GM23338 (cell line): ENCODE results near the gene FCHO2.

ENCODE experiments used
- CREB1 ChIP-seq: fragments of 250-450 bp; sonication (Bioruptor Pico); IDR thresholded peaks from 2 replicates; pipeline ENCODE4 v1.5.0; 2020; ENCODE audit warnings: low read depth, mild to moderate bottlenecking, moderate library complexity
- EZH2 ChIP-seq: fragments of 200-600 bp; sonication (generic); IDR thresholded peaks from one replicate; pipeline ENCODE4 v1.8.0; 2017; ENCODE audit warnings: antibody characterized with exemption, mild to moderate bottlenecking, low read depth; ENCODE audit not compliant: unreplicated experiment
- EZH2phosphoT487 ChIP-seq: fragments of 200-600 bp; sonication (generic); IDR thresholded peaks from one replicate; pipeline ENCODE4 v1.8.1; 2018; ENCODE audit warnings: antibody characterized with exemption; ENCODE audit not compliant: unreplicated experiment
- JUNB ChIP-seq: IDR thresholded peaks from one replicate; pipeline ENCODE4 v1.6.1; 2016; ENCODE audit warnings: antibody characterized with exemption; ENCODE audit not compliant: unreplicated experiment
- NANOG ChIP-seq: IDR thresholded peaks from 2 replicates; pipeline ENCODE4 v1.6.1; 2016; ENCODE audit warnings: antibody characterized with exemption, borderline replicate concordance
- POLR2AphosphoS5 ChIP-seq: IDR thresholded peaks from 2 replicates; pipeline ENCODE4 v1.6.1; 2016; ENCODE audit warnings: antibody characterized with exemption, low read depth
- STAT1 ChIP-seq: IDR thresholded peaks from one replicate; pipeline ENCODE4 v1.6.1; 2016; ENCODE audit warnings: antibody characterized with exemption; ENCODE audit not compliant: unreplicated experiment
- ZNF114 ChIP-seq: fragments of 250-450 bp; sonication (Bioruptor Pico); IDR thresholded peaks from 2 replicates; pipeline ENCODE4 v1.5.0; 2020; ENCODE audit warnings: mild to moderate bottlenecking, moderate library complexity
- ZNF331 ChIP-seq: fragments of 250-450 bp; sonication (Bioruptor Pico); IDR thresholded peaks from 2 replicates; pipeline ENCODE4 v1.5.0; 2020; ENCODE audit warnings: low read depth, mild to moderate bottlenecking, moderate library complexity
- TF ChIP-seq, protein P1 (sequence below), 2 experiments: fragments of 200-600 bp in 1 of 2; sonication (generic) in 1 of 2; conservative IDR thresholded peaks; 2 replicates each; pipeline versions ENCODE4 v1.5.1 to v1.6.1; 2016 to 2017; ENCODE audit warnings: antibody characterized with exemption in 2 of 2, low read depth in 2 of 2, mild to moderate bottlenecking in 2 of 2, moderate library complexity in 1 of 2
- TF ChIP-seq, protein P2 (sequence below): IDR thresholded peaks from one replicate; pipeline ENCODE4 v1.6.1; 2018; ENCODE audit warnings: antibody characterized with exemption; ENCODE audit not compliant: unreplicated experiment
- TF ChIP-seq, protein P3 (sequence below): IDR thresholded peaks from 2 replicates; pipeline ENCODE4 v1.6.1; 2016; ENCODE audit warnings: antibody characterized with exemption
- TF ChIP-seq, protein P4 (sequence below): fragments of 250-450 bp; sonication (Bioruptor Pico); IDR thresholded peaks from 2 replicates; pipeline ENCODE4 v1.5.0; 2020; ENCODE audit warnings: mild to moderate bottlenecking, moderate library complexity

DNA sequence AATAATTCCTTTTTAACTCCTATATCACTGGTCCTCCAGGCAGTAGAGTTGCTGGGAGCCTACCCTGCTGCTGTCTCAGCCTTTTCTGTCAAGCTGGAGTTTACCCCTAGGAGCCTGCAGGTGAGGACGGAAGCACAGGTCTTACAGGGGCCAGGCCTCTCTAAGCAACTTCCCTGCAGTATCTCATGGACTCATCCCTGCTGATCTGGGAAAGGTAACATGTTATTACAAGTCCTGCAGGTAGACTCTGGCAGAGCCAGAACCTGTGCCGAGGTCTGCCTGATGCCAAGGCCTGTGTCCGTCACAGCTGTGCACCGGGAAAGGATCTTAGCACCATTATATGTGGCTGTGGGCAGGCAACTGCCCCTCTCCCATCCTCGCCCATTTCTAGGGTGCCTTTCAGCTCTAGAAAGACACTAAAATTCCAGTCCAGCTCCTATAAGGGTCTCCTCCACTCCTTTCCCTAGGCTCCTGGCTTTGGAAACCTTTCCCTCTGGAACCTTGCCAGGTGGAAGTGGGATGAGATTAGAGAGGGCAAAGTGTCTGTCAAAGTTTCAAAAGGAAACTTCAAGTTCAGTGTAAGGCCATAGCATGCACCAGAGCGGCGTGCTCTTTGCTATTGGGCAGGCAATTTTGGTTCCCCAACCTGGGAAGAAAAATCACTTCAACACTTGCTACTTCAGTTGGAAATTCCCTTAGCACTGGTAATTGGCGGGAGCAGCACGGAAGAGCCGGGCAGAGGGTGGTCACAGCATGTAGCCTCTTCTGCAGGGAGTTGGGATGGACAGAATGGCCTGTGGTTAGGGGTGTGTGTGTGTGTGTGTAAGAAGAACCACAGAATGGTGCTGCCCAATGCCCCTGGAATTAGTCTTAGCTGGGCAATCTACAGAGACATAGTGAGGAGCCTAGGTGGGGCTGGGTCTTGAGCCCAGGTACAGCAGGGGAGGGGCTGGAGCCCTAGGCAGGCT, 182.0 kb downstream of the FCHO2 start:
- TF ChIP-seq, protein P1, sequence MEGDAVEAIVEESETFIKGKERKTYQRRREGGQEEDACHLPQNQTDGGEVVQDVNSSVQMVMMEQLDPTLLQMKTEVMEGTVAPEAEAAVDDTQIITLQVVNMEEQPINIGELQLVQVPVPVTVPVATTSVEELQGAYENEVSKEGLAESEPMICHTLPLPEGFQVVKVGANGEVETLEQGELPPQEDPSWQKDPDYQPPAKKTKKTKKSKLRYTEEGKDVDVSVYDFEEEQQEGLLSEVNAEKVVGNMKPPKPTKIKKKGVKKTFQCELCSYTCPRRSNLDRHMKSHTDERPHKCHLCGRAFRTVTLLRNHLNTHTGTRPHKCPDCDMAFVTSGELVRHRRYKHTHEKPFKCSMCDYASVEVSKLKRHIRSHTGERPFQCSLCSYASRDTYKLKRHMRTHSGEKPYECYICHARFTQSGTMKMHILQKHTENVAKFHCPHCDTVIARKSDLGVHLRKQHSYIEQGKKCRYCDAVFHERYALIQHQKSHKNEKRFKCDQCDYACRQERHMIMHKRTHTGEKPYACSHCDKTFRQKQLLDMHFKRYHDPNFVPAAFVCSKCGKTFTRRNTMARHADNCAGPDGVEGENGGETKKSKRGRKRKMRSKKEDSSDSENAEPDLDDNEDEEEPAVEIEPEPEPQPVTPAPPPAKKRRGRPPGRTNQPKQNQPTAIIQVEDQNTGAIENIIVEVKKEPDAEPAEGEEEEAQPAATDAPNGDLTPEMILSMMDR (conservative IDR thresholded peaks at IDR 0.05; ENCODE audit: low read depth in 2 of 2) = no peak
- TF ChIP-seq EZH2 (no peak), NANOG (no peak), POLR2AphosphoS5 (no peak), EZH2phosphoT487 (no peak), CREB1 (CRISPR knock-in tag) (no peak), STAT1 (no peak), ZNF114 (CRISPR knock-in tag) (no peak), ZNF331 (CRISPR knock-in tag) (no peak), JUNB (no peak)
- TF ChIP-seq, protein P2, sequence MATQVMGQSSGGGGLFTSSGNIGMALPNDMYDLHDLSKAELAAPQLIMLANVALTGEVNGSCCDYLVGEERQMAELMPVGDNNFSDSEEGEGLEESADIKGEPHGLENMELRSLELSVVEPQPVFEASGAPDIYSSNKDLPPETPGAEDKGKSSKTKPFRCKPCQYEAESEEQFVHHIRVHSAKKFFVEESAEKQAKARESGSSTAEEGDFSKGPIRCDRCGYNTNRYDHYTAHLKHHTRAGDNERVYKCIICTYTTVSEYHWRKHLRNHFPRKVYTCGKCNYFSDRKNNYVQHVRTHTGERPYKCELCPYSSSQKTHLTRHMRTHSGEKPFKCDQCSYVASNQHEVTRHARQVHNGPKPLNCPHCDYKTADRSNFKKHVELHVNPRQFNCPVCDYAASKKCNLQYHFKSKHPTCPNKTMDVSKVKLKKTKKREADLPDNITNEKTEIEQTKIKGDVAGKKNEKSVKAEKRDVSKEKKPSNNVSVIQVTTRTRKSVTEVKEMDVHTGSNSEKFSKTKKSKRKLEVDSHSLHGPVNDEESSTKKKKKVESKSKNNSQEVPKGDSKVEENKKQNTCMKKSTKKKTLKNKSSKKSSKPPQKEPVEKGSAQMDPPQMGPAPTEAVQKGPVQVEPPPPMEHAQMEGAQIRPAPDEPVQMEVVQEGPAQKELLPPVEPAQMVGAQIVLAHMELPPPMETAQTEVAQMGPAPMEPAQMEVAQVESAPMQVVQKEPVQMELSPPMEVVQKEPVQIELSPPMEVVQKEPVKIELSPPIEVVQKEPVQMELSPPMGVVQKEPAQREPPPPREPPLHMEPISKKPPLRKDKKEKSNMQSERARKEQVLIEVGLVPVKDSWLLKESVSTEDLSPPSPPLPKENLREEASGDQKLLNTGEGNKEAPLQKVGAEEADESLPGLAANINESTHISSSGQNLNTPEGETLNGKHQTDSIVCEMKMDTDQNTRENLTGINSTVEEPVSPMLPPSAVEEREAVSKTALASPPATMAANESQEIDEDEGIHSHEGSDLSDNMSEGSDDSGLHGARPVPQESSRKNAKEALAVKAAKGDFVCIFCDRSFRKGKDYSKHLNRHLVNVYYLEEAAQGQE = no peak
- TF ChIP-seq, protein P3, sequence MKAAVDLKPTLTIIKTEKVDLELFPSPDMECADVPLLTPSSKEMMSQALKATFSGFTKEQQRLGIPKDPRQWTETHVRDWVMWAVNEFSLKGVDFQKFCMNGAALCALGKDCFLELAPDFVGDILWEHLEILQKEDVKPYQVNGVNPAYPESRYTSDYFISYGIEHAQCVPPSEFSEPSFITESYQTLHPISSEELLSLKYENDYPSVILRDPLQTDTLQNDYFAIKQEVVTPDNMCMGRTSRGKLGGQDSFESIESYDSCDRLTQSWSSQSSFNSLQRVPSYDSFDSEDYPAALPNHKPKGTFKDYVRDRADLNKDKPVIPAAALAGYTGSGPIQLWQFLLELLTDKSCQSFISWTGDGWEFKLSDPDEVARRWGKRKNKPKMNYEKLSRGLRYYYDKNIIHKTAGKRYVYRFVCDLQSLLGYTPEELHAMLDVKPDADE = no peak
- TF ChIP-seq, protein P4, sequence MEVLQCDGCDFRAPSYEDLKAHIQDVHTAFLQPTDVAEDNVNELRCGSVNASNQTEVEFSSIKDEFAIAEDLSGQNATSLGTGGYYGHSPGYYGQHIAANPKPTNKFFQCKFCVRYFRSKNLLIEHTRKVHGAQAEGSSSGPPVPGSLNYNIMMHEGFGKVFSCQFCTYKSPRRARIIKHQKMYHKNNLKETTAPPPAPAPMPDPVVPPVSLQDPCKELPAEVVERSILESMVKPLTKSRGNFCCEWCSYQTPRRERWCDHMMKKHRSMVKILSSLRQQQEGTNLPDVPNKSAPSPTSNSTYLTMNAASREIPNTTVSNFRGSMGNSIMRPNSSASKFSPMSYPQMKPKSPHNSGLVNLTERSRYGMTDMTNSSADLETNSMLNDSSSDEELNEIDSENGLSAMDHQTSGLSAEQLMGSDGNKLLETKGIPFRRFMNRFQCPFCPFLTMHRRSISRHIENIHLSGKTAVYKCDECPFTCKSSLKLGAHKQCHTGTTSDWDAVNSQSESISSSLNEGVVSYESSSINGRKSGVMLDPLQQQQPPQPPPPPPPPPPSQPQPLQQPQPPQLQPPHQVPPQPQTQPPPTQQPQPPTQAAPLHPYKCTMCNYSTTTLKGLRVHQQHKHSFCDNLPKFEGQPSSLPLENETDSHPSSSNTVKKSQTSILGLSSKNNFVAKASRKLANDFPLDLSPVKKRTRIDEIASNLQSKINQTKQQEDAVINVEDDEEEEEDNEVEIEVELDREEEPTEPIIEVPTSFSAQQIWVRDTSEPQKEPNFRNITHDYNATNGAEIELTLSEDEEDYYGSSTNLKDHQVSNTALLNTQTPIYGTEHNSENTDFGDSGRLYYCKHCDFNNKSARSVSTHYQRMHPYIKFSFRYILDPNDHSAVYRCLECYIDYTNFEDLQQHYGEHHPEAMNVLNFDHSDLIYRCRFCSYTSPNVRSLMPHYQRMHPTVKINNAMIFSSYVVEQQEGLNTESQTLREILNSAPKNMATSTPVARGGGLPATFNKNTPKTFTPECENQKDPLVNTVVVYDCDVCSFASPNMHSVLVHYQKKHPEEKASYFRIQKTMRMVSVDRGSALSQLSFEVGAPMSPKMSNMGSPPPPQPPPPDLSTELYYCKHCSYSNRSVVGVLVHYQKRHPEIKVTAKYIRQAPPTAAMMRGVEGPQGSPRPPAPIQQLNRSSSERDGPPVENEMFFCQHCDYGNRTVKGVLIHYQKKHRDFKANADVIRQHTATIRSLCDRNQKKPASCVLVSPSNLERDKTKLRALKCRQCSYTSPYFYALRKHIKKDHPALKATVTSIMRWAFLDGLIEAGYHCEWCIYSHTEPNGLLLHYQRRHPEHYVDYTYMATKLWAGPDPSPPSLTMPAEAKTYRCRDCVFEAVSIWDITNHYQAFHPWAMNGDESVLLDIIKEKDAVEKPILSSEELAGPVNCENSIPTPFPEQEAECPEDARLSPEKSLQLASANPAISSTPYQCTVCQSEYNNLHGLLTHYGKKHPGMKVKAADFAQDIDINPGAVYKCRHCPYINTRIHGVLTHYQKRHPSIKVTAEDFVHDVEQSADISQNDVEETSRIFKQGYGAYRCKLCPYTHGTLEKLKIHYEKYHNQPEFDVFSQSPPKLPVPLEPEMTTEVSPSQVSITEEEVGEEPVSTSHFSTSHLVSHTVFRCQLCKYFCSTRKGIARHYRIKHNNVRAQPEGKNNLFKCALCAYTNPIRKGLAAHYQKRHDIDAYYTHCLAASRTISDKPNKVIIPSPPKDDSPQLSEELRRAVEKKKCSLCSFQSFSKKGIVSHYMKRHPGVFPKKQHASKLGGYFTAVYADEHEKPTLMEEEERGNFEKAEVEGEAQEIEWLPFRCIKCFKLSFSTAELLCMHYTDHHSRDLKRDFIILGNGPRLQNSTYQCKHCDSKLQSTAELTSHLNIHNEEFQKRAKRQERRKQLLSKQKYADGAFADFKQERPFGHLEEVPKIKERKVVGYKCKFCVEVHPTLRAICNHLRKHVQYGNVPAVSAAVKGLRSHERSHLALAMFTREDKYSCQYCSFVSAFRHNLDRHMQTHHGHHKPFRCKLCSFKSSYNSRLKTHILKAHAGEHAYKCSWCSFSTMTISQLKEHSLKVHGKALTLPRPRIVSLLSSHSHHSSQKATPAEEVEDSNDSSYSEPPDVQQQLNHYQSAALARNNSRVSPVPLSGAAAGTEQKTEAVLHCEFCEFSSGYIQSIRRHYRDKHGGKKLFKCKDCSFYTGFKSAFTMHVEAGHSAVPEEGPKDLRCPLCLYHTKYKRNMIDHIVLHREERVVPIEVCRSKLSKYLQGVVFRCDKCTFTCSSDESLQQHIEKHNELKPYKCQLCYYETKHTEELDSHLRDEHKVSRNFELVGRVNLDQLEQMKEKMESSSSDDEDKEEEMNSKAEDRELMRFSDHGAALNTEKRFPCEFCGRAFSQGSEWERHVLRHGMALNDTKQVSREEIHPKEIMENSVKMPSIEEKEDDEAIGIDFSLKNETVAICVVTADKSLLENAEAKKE (CRISPR knock-in tag) = no peak
